Measurements from ENCODE around the gene PNCK. TPM values are rescaled to one million over a fixed set of nuclear protein-coding genes. Genes with fewer than 3 reads are reported as not detected.

Gene PNCK
- total RNA-seq (2013) = 0.10 TPM
- polyA plus RNA-seq (not detected), polyA minus RNA-seq (0.32 and 0.55 TPM in 2 replicates), total RNA-seq (0.04 to 0.50 (median 0.17) reads per million in 11 experiments)

DNA sequence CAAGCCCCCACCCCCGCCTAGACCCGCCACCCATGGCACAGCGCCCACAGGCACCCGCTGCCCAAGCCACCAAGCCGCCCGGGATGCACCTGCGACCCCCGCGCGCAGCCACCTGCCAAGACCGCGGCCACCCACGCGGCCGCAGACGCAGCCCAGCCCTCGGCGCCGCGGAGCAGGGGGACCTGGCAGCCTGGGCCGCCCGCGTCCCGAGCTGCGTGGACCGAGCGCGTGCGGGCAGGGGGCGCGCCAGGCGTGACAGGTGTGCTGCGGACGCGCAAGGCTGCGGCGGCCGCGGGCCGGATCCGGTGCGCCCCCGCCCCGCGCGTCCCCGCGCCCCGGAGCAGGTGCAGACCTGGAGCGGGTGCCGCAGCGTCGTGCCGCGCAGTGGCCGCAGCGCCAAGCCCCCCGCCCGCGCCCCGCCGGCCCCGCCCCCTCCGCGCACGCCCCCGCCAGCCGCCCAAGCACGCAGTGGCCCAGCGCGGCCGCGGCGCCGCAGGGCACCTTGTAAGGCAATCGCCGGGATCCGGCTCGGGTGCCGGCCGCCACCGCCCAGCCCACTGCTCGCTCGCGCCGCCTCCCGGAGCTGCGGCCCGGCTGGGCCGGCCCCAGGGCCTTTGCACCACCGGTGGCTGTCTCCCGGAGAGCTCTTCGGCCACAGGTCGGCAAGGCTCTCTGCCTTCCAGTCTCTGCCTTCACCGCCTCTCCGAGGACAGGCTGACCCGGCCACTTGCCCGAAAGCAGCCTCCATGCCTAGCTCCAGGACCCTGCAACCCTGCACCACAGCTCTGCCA lies at the start of gene PNCK:
TSS of gene PNCK (minus strand) at position 386 of the 791 bp plus-strand sequence. CDS start 737 bp downstream, outside the sequence.
- no peak within 1 kb of the TSS for H2AFZ ChIP-seq (ENCODE audit: insufficient read depth, low read depth, low read length, poor library complexity, severe bottlenecking)
- intact Hi-C loops (cut with micrococcal nuclease) = no loop called here
- no peaks in the 10 kb centered on the region for H3K9me3 ChIP-seq (replicated peaks in 1 of 2; ENCODE audit: control insufficient read depth in 1 of 2, insufficient read depth in 1 of 2, low read length in 2 of 2)
- WGBS (ENCODE audit: insufficient coverage) = 6% methylated on average over 41 of the region's 98 CpGs
- no peaks in the 10 kb centered on the region for H4K20me1 ChIP-seq (ENCODE audit: insufficient read depth, low read length)
- TF ChIP-seq, protein P1, sequence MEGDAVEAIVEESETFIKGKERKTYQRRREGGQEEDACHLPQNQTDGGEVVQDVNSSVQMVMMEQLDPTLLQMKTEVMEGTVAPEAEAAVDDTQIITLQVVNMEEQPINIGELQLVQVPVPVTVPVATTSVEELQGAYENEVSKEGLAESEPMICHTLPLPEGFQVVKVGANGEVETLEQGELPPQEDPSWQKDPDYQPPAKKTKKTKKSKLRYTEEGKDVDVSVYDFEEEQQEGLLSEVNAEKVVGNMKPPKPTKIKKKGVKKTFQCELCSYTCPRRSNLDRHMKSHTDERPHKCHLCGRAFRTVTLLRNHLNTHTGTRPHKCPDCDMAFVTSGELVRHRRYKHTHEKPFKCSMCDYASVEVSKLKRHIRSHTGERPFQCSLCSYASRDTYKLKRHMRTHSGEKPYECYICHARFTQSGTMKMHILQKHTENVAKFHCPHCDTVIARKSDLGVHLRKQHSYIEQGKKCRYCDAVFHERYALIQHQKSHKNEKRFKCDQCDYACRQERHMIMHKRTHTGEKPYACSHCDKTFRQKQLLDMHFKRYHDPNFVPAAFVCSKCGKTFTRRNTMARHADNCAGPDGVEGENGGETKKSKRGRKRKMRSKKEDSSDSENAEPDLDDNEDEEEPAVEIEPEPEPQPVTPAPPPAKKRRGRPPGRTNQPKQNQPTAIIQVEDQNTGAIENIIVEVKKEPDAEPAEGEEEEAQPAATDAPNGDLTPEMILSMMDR (IDR thresholded peaks at IDR 0.05) = no peak
- H3K36me3 ChIP-seq (replicated peaks in 1 of 2; ENCODE audit: control insufficient read depth in 1 of 2, insufficient read depth in 2 of 2, low read length in 2 of 2) = no peaks in the 10 kb centered on the region
- H3K4me1 Mint-ChIP-seq = peaks cover 2% of the 10 kb centered on the region
- peaks cover 0 to 13% (median 5%) of the 10 kb centered on the region in 7 donors for H3K9me3 Mint-ChIP-seq
- no peak within 1 kb of the TSS for H3K9ac ChIP-seq (ENCODE audit: insufficient read depth, low read length, poor library complexity, severe bottlenecking)
- H3K4me2 ChIP-seq (replicated peaks; ENCODE audit: extremely low read depth, low read length, poor library complexity, severe bottlenecking) = no peak within 1 kb of the TSS
- no peak within 1 kb of the TSS for H3K27ac Mint-ChIP-seq
- H3K27me3 ChIP-seq (ENCODE audit: control insufficient read depth in 2 of 2, insufficient read depth in 2 of 2, low read length in 2 of 2) = peaks cover 5 to 30% of the 10 kb centered on the region in 2 donors
- H3K27me3 Mint-ChIP-seq (ENCODE audit: low read depth in 3 of 3) = peaks cover 20 to 43% (median 35%) of the 10 kb centered on the region in 3 donors
- no peaks in the 10 kb centered on the region for H3K79me2 ChIP-seq (ENCODE audit: insufficient read depth, low read length)
- H3K27ac ChIP-seq (ENCODE audit: low read depth in 1 of 2, low read length in 2 of 2) = no peak within 1 kb of the TSS
- no peak within 1 kb of the TSS for H3K4me3 ChIP-seq (replicated peaks in 1 of 3; ENCODE audit: low read depth in 2 of 3, low read length in 3 of 3)
- no peaks in the 10 kb centered on the region for H3K36me3 Mint-ChIP-seq
- no peak for DNase-seq
- H3K4me3 Mint-ChIP-seq = peak within 1 kb of the TSS in 1 of 2 donors; percentile 77
- H3K4me1 ChIP-seq (ENCODE audit: control insufficient read depth in 1 of 2, insufficient read depth in 2 of 2, low read length in 2 of 2) = no peaks in the 10 kb centered on the region

DNA sequence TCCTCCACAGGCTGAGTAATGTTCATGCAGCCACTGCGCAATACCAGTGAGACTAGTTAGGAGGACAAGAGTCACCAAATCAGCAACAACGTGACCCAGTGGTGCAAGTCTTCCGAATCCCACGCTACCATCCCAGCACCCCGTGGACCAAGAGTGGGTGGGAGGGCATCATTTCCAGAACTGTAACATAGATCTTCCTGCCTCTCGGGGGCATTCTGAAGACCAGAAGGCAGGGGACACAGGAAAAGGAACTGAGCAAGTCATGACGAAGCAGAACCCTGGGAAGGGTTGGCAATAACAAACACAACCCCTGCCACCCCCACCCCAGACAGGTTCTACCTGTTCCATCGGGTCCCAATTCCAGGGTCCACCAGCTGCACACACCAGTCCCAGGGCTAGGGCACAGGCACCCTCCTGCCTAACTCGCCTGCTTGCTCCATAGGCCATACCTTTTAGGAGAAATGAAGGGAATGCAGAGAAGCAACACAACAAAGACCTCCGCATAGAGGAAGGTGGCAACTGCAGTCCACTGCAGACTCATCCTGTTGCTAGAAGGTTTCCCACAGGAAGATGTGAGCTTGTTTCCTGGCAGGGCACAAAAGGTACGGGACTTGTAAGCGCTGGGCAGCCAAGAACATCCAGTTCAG lies 49.2 kb upstream of the PNCK start:
- Mint-ChIP-seq H3K27me3 (ENCODE audit: low read depth in 3 of 3) (peaks cover 0 to 15% (median 1%) of the 10 kb centered on the region in 3 donors), H3K36me3 (peaks cover 24 to 35% of the 10 kb centered on the region in 2 donors), H3K4me1 (peaks cover 30% of the 10 kb centered on the region), H3K27ac (peak overlapping the region; percentile 82 to 94 (median 92)), H3K4me3 (peak overlapping the region; percentile 90), H3K9me3 (peaks cover 0 to 14% (median 3%) of the 10 kb centered on the region in 7 donors)
- Histone ChIP-seq H2AFZ (ENCODE audit: insufficient read depth, low read depth, low read length, poor library complexity, severe bottlenecking) (peak overlapping the region; percentile 59), H3K4me2 (replicated peaks; ENCODE audit: extremely low read depth, low read length, poor library complexity, severe bottlenecking) (peak overlapping the region; percentile 85), H3K4me1 (ENCODE audit: control insufficient read depth in 1 of 2, insufficient read depth in 2 of 2, low read length in 2 of 2) (peaks cover 43 to 48% of the 10 kb centered on the region in 2 donors), H3K27ac (ENCODE audit: low read depth in 1 of 2, low read length in 2 of 2) (peak overlapping the region; percentile 80 to 85), H3K9ac (ENCODE audit: insufficient read depth, low read length, poor library complexity, severe bottlenecking) (peak overlapping the region; percentile 71), H3K4me3 (replicated peaks in 1 of 3; ENCODE audit: low read depth in 2 of 3, low read length in 3 of 3) (peak overlapping the region; percentile 62 to 79 (median 66)), H4K20me1 (ENCODE audit: insufficient read depth, low read length) (peaks cover 60% of the 10 kb centered on the region), H3K27me3 (ENCODE audit: control insufficient read depth in 2 of 2, insufficient read depth in 2 of 2, low read length in 2 of 2) (no peaks in the 10 kb centered on the region), H3K79me2 (ENCODE audit: insufficient read depth, low read length) (peaks cover 61% of the 10 kb centered on the region), H3K9me3 (replicated peaks in 1 of 2; ENCODE audit: control insufficient read depth in 1 of 2, insufficient read depth in 1 of 2, low read length in 2 of 2) (peaks cover 0 to 7% of the 10 kb centered on the region in 2 donors), H3K36me3 (replicated peaks in 1 of 2; ENCODE audit: control insufficient read depth in 1 of 2, insufficient read depth in 2 of 2, low read length in 2 of 2) (peaks cover 25 to 33% of the 10 kb centered on the region in 2 donors)
- 0% methylated on average over 2 of the region's 12 CpGs for WGBS (ENCODE audit: insufficient coverage)
- TF ChIP-seq, protein P1 (IDR thresholded peaks at IDR 0.05) = no peak
- intact Hi-C loops (cut with micrococcal nuclease) = loop anchor here in 1 of 2 donors (5.0 kb wide), 1 partner anchor 204 kb away; the partner anchor contains the start of gene ARHGAP4
- DNase-seq = peak; percentile 42 to 68 (median 46)
